H9 (cell line): ENCODE results near the gene HMG20B. TPM values are rescaled to one million over a fixed set of nuclear protein-coding genes. Genes with fewer than 3 reads are reported as not detected.

ENCODE experiments used
- DNase-seq: peaks from one replicate; pipeline ENCODE4 v3.0.0-alpha.2; 2017
- H2AFZ ChIP-seq: one replicate; pipeline ENCODE4 v1.6.1; 2013; ENCODE audit warnings: mild to moderate bottlenecking, low read length, control low read depth, moderate library complexity
- H2AK5ac ChIP-seq: 2 replicates; pipeline ENCODE4 v1.6.1; 2013; ENCODE audit warnings: low read length, control low read depth, mixed read lengths; ENCODE audit not compliant: insufficient read length
- H2BK120ac ChIP-seq: one replicate; pipeline ENCODE4 v1.6.1; 2013; ENCODE audit warnings: low read depth, mild to moderate bottlenecking, low read length, control low read depth, inconsistent platforms; ENCODE audit not compliant: poor library complexity, severe bottlenecking
- H2BK12ac ChIP-seq: 2 replicates; pipeline ENCODE4 v1.6.1; 2013; ENCODE audit warnings: low read length, control low read depth, mixed read lengths, low read depth; ENCODE audit not compliant: insufficient read length
- H2BK15ac ChIP-seq: 2 replicates; pipeline ENCODE4 v1.6.1; 2013; ENCODE audit warnings: low read depth, low read length, control low read depth
- H2BK20ac ChIP-seq: one replicate; pipeline ENCODE4 v1.6.1; 2013; ENCODE audit warnings: low read depth, mild to moderate bottlenecking, low read length, control low read depth, inconsistent platforms; ENCODE audit not compliant: poor library complexity, severe bottlenecking
- H2BK5ac ChIP-seq: 2 replicates; pipeline ENCODE4 v1.6.1; 2013; ENCODE audit warnings: low read length, control low read depth, mixed read lengths; ENCODE audit not compliant: insufficient read length
- H3K14ac ChIP-seq: 2 replicates; pipeline ENCODE4 v1.6.1; 2013; ENCODE audit warnings: low read length, control low read depth; ENCODE audit not compliant: insufficient read depth
- H3K18ac ChIP-seq: 2 replicates; pipeline ENCODE4 v1.6.1; 2013; ENCODE audit warnings: low read depth, mild to moderate bottlenecking, mixed read lengths, low read length, control low read depth; ENCODE audit not compliant: insufficient read length
- H3K23ac ChIP-seq: 2 replicates; pipeline ENCODE4 v1.6.1; 2013; ENCODE audit warnings: low read length, control low read depth, mixed read lengths, low read depth; ENCODE audit not compliant: insufficient read length
- H3K23me2 ChIP-seq: 2 replicates; pipeline ENCODE4 v1.6.1; 2013; ENCODE audit warnings: low read depth, mild to moderate bottlenecking, mixed read lengths, low read length, control low read depth; ENCODE audit not compliant: insufficient read length, poor library complexity, severe bottlenecking
- H3K27ac ChIP-seq: 2 replicates; pipeline ENCODE4 v1.5.1; 2013; ENCODE audit warnings: low read length, control low read depth, mixed read lengths, low read depth; ENCODE audit not compliant: insufficient read length
- H3K27me3 ChIP-seq: 2 replicates; pipeline ENCODE4 v1.6.1; 2013; ENCODE audit warnings: low read length, control low read depth, inconsistent platforms; ENCODE audit not compliant: insufficient read depth
- H3K4ac ChIP-seq: 2 replicates; pipeline ENCODE4 v1.6.1; 2013; ENCODE audit warnings: low read depth, mild to moderate bottlenecking, control low read depth, inconsistent platforms, low read length, moderate library complexity
- H3K4me1 ChIP-seq: 2 replicates; pipeline ENCODE4 v1.6.1; 2013; ENCODE audit warnings: low read length, control low read depth, inconsistent platforms; ENCODE audit not compliant: insufficient read depth
- H3K4me2 ChIP-seq: 2 replicates; pipeline ENCODE4 v1.6.1; 2013; ENCODE audit warnings: low read length, control low read depth, mixed read lengths; ENCODE audit not compliant: insufficient read length, insufficient read depth
- H3K56ac ChIP-seq: 2 replicates; pipeline ENCODE4 v1.6.1; 2013; ENCODE audit warnings: low read depth, mild to moderate bottlenecking, mixed read lengths, low read length, control low read depth; ENCODE audit not compliant: insufficient read length
- H3K79me1 ChIP-seq: 2 replicates; pipeline ENCODE4 v1.6.1; 2013; ENCODE audit warnings: low read depth, mild to moderate bottlenecking, moderate library complexity, low read length, control low read depth, inconsistent platforms; ENCODE audit not compliant: insufficient read depth, poor library complexity, severe bottlenecking
- H3K79me2 ChIP-seq: 2 replicates; pipeline ENCODE4 v1.6.1; 2013; ENCODE audit warnings: low read length, control low read depth, inconsistent platforms; ENCODE audit not compliant: insufficient read depth
- H3K9ac ChIP-seq: 2 replicates; pipeline ENCODE4 v1.6.1; 2013; ENCODE audit warnings: low read length, control low read depth, mixed read lengths; ENCODE audit not compliant: insufficient read length; ENCODE audit errors: extremely low read depth
- H3K9me3 ChIP-seq: one replicate; pipeline ENCODE4 v1.6.1; 2013; ENCODE audit warnings: low read depth, low read length, inconsistent platforms; ENCODE audit not compliant: control insufficient read depth
- H3T11ph ChIP-seq: one replicate; pipeline ENCODE4 v1.6.1; 2013; ENCODE audit warnings: mild to moderate bottlenecking, low read length, control low read depth, inconsistent platforms
- H4K20me1 ChIP-seq: one replicate; pipeline ENCODE4 v1.6.1; 2013; ENCODE audit not compliant: control insufficient read depth, insufficient read length, insufficient read depth
- H4K5ac ChIP-seq: 2 replicates; pipeline ENCODE4 v1.6.1; 2013; ENCODE audit warnings: low read depth, mild to moderate bottlenecking, mixed read lengths, low read length, control low read depth; ENCODE audit not compliant: insufficient read length
- H4K8ac ChIP-seq: replicated peaks from 2 replicates; pipeline ENCODE4 v1.6.1; 2013; ENCODE audit warnings: low read length, control low read depth, mixed read lengths, low read depth; ENCODE audit not compliant: insufficient read length
- H4K91ac ChIP-seq: 2 replicates; pipeline ENCODE4 v1.6.1; 2013; ENCODE audit warnings: low read depth, mild to moderate bottlenecking, moderate library complexity, mixed read lengths, low read length, control low read depth; ENCODE audit not compliant: insufficient read length
- H3K27ac Mint-ChIP-seq, 3 experiments: 2 replicates in 2 of 3; 3 replicates in 1 of 3; pipeline ENCODE4 v1.8.0; 2020 to 2021; ENCODE audit warnings: mixed read lengths in 3 of 3, mild to moderate bottlenecking in 1 of 3, moderate library complexity in 1 of 3
- H3K27me3 Mint-ChIP-seq: 2 replicates; pipeline ENCODE4 v1.8.0; 2021; ENCODE audit warnings: low read depth, mild to moderate bottlenecking, moderate library complexity, mixed read lengths
- H3K36me3 Mint-ChIP-seq, 3 experiments: 2 replicates in 2 of 3; 3 replicates in 1 of 3; pipeline ENCODE4 v1.8.0; 2020 to 2021; ENCODE audit warnings: low read depth in 3 of 3, mixed read lengths in 3 of 3; ENCODE audit not compliant: insufficient read depth in 1 of 3
- H3K4me1 Mint-ChIP-seq, 2 experiments: 2 replicates each; pipeline ENCODE4 v1.8.0; 2020; ENCODE audit warnings: mixed read lengths in 2 of 2
- H3K4me3 Mint-ChIP-seq, 2 experiments: 2 replicates in 1 of 2; 3 replicates in 1 of 2; pipeline ENCODE4 v1.8.0; 2020 to 2021; ENCODE audit warnings: mild to moderate bottlenecking in 2 of 2, mixed read lengths in 2 of 2, moderate library complexity in 1 of 2
- H3K9me3 Mint-ChIP-seq, 2 experiments: 2 replicates in 1 of 2; 3 replicates in 1 of 2; pipeline ENCODE4 v1.8.0; 2020; ENCODE audit warnings: mild to moderate bottlenecking in 2 of 2, mixed read lengths in 2 of 2, moderate library complexity in 1 of 2
- CTCF ChIP-seq: fragments of 200-600 bp; sonication (generic); conservative IDR thresholded peaks from 3 replicates; pipeline ENCODE4 v1.8.0; 2021; ENCODE audit warnings: antibody characterized with exemption, mild to moderate bottlenecking
- WGBS: extraction: QIAGEN DNeasy Blood & Tissue Kit; methylation state at CpG from one replicate; pipeline ENCODE4 v1.1.7; 2013; ENCODE audit warnings: missing lambda C conversion rate, low lambda C conversion rate, mixed read lengths; ENCODE audit not compliant: insufficient read length; ENCODE audit errors: extremely low coverage; 5-methylcytosine and 5-hydroxymethylcytosine counted together
- total RNA-seq: library from RNA; stranded (reverse); gene quantifications from 2 replicates; pipeline ENCODE4 v1.2.1, GENCODE V29; 2021

The HMG20B gene
- total RNA-seq, 1 experiment from 2014 or later, result 58.1 TPM

- no peak overlapping the region for H4K5ac ChIP-seq
- WGBS, result no CpG with 5 or more reads among the region's 31 CpGs
Observed at GRCh38 chr19:3618811-3619630, 46.3 kb downstream of the HMG20B start.

More at GRCh38 chr19:3618811-3619630, 46.3 kb downstream of the HMG20B start:
- Histone ChIP-seq H3K23ac (no peak overlapping the region), H3K79me1 (no peaks in the 10 kb centered on the region), H2BK15ac (no peak overlapping the region), H4K20me1 (peaks cover 3% of the 10 kb centered on the region), H2BK5ac (no peak overlapping the region), H3K4ac (no peak overlapping the region), H3K27me3 (no peaks in the 10 kb centered on the region), H4K91ac (no peak overlapping the region), H3K56ac (no peak overlapping the region), H3K4me1 (no peaks in the 10 kb centered on the region), H2BK12ac (no peak overlapping the region), H2BK120ac (no peak overlapping the region), H3K18ac (no peak overlapping the region), H3K9me3 (no peaks in the 10 kb centered on the region), H3K9ac (no peak overlapping the region), H2AFZ (no peak overlapping the region), H3K14ac (no peak overlapping the region), H3K23me2 (no peaks in the 10 kb centered on the region), H3K27ac (no peak overlapping the region), H2AK5ac (no peak overlapping the region), H3K4me2 (no peak overlapping the region), H3T11ph (no peak overlapping the region), H2BK20ac (no peak overlapping the region), H3K79me2 (no peaks in the 10 kb centered on the region), H4K8ac (no peak overlapping the region)
- Mint-ChIP-seq H3K9me3 (no peaks in the 10 kb centered on the region), H3K27ac (0 out of 7 replicates have a peak overlapping the region, but pooled peaks of 1 of the 3 experiments have one; percentile 62), H3K27me3 (no peaks in the 10 kb centered on the region), H3K36me3 (peaks cover 2 to 21% (median 21%) of the 10 kb centered on the region in 3 experiments; a peak in 6 of 7 replicates), H3K4me3 (no peak overlapping the region), H3K4me1 (no peaks in the 10 kb centered on the region; a peak in 1 of 4 replicates)
- no peak; the same call in 2 of the 3 replicates for TF ChIP-seq CTCF
- DNase-seq, result no peak
